B cell (primary cell): ENCODE measurements around the gene PLEKHG4. TPM values are rescaled to one million over a fixed set of nuclear protein-coding genes. Genes with fewer than 3 reads are reported as not detected.

Experiments
- ATAC-seq: fragments of 200-7000 bp; cut with Tn5 transposase; one replicate; pipeline ENCODE4 v1.10.0; 2021; ENCODE audit warnings: low read depth, mild to moderate bottlenecking, moderate number of reproducible peaks, moderate library complexity
- CTCF ChIA-PET: fragments of 350-600 bp; sonication (Branson Sonifier 250); formaldehyde crosslinking; loops from one replicate; lab custom pipeline; 2021; ENCODE audit warnings: antibody characterized with exemption, inconsistent platforms; lab: Charles Lee
- POLR2A ChIA-PET: fragments of 350-600 bp; sonication (Branson Sonifier 250); formaldehyde crosslinking; loops from one replicate; lab custom pipeline; 2021; ENCODE audit warnings: antibody characterized with exemption; lab: Charles Lee
- DNase-seq: peaks from one replicate; pipeline ENCODE4 v3.0.0; 2013
- H2AFZ ChIP-seq: 2 replicates; pipeline ENCODE4 v1.6.1; 2012; ENCODE audit warnings: mild to moderate bottlenecking, low read depth, low read length; ENCODE audit not compliant: insufficient read depth, poor library complexity, severe bottlenecking
- H3K27ac ChIP-seq, 2 donors: 1 replicate in 1 of 2; 2 replicates in 1 of 2; pipeline ENCODE4 v1.5.1; 2012 to 2013; ENCODE audit warnings: low read length in 2 of 2, mild to moderate bottlenecking in 2 of 2, moderate library complexity in 1 of 2
- H3K27me3 ChIP-seq, 4 experiments: fragments of 200-600 bp in 1 of 4; sonication (generic) in 1 of 4; replicated peaks in 1 of 4; 1 replicate in 2 of 4; 2 replicates in 2 of 4; pipeline versions ENCODE4 v1.6.1 to v1.7.0; 2013 to 2016; ENCODE audit warnings: low read length in 3 of 4, mild to moderate bottlenecking in 2 of 4, mixed read lengths in 1 of 4, moderate library complexity in 1 of 4; ENCODE audit not compliant: insufficient read depth in 4 of 4, control insufficient read depth in 3 of 4; ENCODE audit errors: control extremely low read depth in 1 of 4
- H3K36me3 ChIP-seq, 2 experiments: replicated peaks in 1 of 2; 1 replicate in 1 of 2; 2 replicates in 1 of 2; pipeline versions ENCODE4 v1.6.1 to v1.7.1; 2013; ENCODE audit warnings: low read length in 1 of 2; ENCODE audit not compliant: insufficient read depth in 2 of 2, control insufficient read depth in 1 of 2; ENCODE audit errors: control extremely low read depth in 1 of 2, extremely low read depth in 1 of 2
- H3K4me1 ChIP-seq, 2 donors: fragments of 200-600 bp in 1 of 2; sonication (generic) in 1 of 2; 1 replicate in 1 of 2; 2 replicates in 1 of 2; pipeline versions ENCODE4 v1.5.1 to v1.6.1; 2013 to 2017; ENCODE audit warnings: low read length in 2 of 2; ENCODE audit not compliant: control insufficient read depth in 2 of 2, insufficient read depth in 2 of 2
- H3K4me2 ChIP-seq: replicated peaks from 2 replicates; pipeline ENCODE3; 2012; ENCODE audit warnings: mild to moderate bottlenecking, low read depth, low read length; ENCODE audit not compliant: poor library complexity, severe bottlenecking
- H3K4me3 ChIP-seq, 5 experiments: fragments of 200-600 bp in 1 of 5; sonication (generic) in 1 of 5; 1 replicate in 3 of 5; 2 replicates in 2 of 5; pipeline versions ENCODE4 v1.5.1 to v1.7.0; 2011 to 2016; ENCODE audit warnings: low read length in 4 of 5, mild to moderate bottlenecking in 4 of 5, low read depth in 2 of 5, control low read depth in 1 of 5, moderate library complexity in 1 of 5; ENCODE audit not compliant: insufficient read depth in 1 of 5; ENCODE audit errors: control extremely low read depth in 1 of 5, extremely low read depth in 1 of 5
- H3K79me2 ChIP-seq: fragments of 200-600 bp; sonication (generic); one replicate; pipeline ENCODE4 v1.6.0; 2016; ENCODE audit warnings: low read length; ENCODE audit not compliant: control insufficient read depth, insufficient read depth
- H3K9ac ChIP-seq: fragments of 200-600 bp; sonication (generic); 2 replicates; pipeline ENCODE4 v1.6.1; 2017; ENCODE audit warnings: mild to moderate bottlenecking, low read length, moderate library complexity
- H3K9me3 ChIP-seq, 3 donors: one replicate each; pipeline versions ENCODE4 v1.6.1 to v1.7.1; 2013; ENCODE audit warnings: low read length in 2 of 3; ENCODE audit not compliant: control insufficient read depth in 2 of 3, insufficient read depth in 1 of 3; ENCODE audit errors: control extremely low read depth in 1 of 3
- H4K20me1 ChIP-seq: 2 replicates; pipeline ENCODE4 v1.6.0; 2012; ENCODE audit warnings: mild to moderate bottlenecking, low read length; ENCODE audit not compliant: insufficient read depth, control insufficient read depth, poor library complexity, severe bottlenecking
- H3K27ac Mint-ChIP-seq: one replicate; pipeline ENCODE4 v1.8.0; 2021; ENCODE audit warnings: mixed read lengths
- H3K27me3 Mint-ChIP-seq: one replicate; pipeline ENCODE4 v1.8.0; 2021; ENCODE audit warnings: mixed read lengths
- H3K4me1 Mint-ChIP-seq: one replicate; pipeline ENCODE4 v1.8.0; 2021; ENCODE audit warnings: mixed read lengths
- H3K4me3 Mint-ChIP-seq: one replicate; pipeline ENCODE4 v1.8.0; 2021; ENCODE audit warnings: mixed read lengths
- H3K9me3 Mint-ChIP-seq: one replicate; pipeline ENCODE4 v1.8.0; 2022; ENCODE audit warnings: mixed read lengths; ENCODE audit not compliant: insufficient read depth
- CTCF ChIP-seq: fragments of 200-600 bp; IDR thresholded peaks from one replicate; pipeline ENCODE4 v1.8.0; 2022; ENCODE audit warnings: antibody characterized with exemption, mild to moderate bottlenecking
- EZH2 ChIP-seq: IDR thresholded peaks from 2 replicates; pipeline ENCODE4 v1.6.1; 2012; ENCODE audit warnings: borderline replicate concordance, low read depth, mild to moderate bottlenecking, moderate library complexity, low read length; ENCODE audit not compliant: insufficient read depth, poor library complexity, severe bottlenecking
- WGBS: methylation state at CpG from one replicate; pipeline ENCODE4 v1.1.5; 2013; ENCODE audit warnings: missing lambda C conversion rate; ENCODE audit not compliant: insufficient coverage; 5-methylcytosine and 5-hydroxymethylcytosine counted together
- intact Hi-C: fragments of 100-400 bp; cut with micrococcal nuclease; formaldehyde crosslinking; loops from one replicate; pipeline ENCODE4 v1.10.0; 2022
- polyA plus RNA-seq: library from polyadenylated mRNA; depleted of rRNA; stranded (reverse); fragments of >200 nt; gene quantifications from 2 replicates; pipeline ENCODE4 v1.2.3, GENCODE V29; 2012
- total RNA-seq, 2 donors: library from RNA; stranded (reverse); fragments of 120-200 nt in 1 of 2; gene quantifications; 1 replicate in 1 of 2; 2 replicates in 1 of 2; pipeline versions ENCODE4 v1.2.3 to v1.2.4, GENCODE V29; 2013 to 2022

PLEKHG4 gene
- total and polyA plus RNA-seq, 2 donors (not counting 1 experiment from before 2014, with no cell fraction given) = 6.0 to 7.1 TPM

- intact Hi-C loops = no loop called here
- 84% methylated on average over 2 of the region's 4 CpGs for WGBS
Measured at GRCh38 chr16:67271446-67271845, 7.9 kb upstream of the PLEKHG4 start.

GRCh38 chr16:67275321-67275720, 4.0 kb upstream of the PLEKHG4 start:
- Histone ChIP-seq H3K79me2 (peaks cover 3% of the 10 kb centered on the region), H3K27ac (no peak overlapping the region), H3K4me3 (no peak overlapping the region), H4K20me1 (no peaks in the 10 kb centered on the region), H2AFZ (no peak overlapping the region), H3K9ac (no peak overlapping the region), H3K36me3 (no peaks in the 10 kb centered on the region), H3K4me1 (peaks cover 7 to 11% of the 10 kb centered on the region in 2 donors), H3K4me2 (no peak overlapping the region), H3K27me3 (no peaks in the 10 kb centered on the region), H3K9me3 (no peaks in the 10 kb centered on the region)
- no peak for ATAC-seq
- TF ChIP-seq CTCF (no peak), EZH2 (no peak)
- intact Hi-C loops = no loop called here
- peaks cover 6% of the 10 kb centered on the region for H3K4me1 Mint-ChIP-seq
- DNase-seq = no peak
- no peaks in the 10 kb centered on the region for H3K9me3 Mint-ChIP-seq
- no peak overlapping the region for H3K27ac Mint-ChIP-seq
- WGBS = no CpG with 5 or more reads among the region's 2 CpGs
- ChIA-PET CTCF (no interaction called here), POLR2A (no interaction called here)
- no peak overlapping the region for H3K4me3 Mint-ChIP-seq
- no peaks in the 10 kb centered on the region for H3K27me3 Mint-ChIP-seq

More at GRCh38 chr16:67271446-67271845, 7.9 kb upstream of the PLEKHG4 start:
- H3K27me3 Mint-ChIP-seq = peaks cover 3% of the 10 kb centered on the region
- no peaks in the 10 kb centered on the region for H3K4me1 ChIP-seq
- no peaks in the 10 kb centered on the region for H3K79me2 ChIP-seq
- no peak overlapping the region for H2AFZ ChIP-seq
- ChIA-PET CTCF (no interaction called here), POLR2A (no interaction called here)
- no peak overlapping the region for H3K27ac ChIP-seq
- no peak overlapping the region for H3K9ac ChIP-seq
- peaks cover under 1% of the 10 kb centered on the region for H3K4me1 Mint-ChIP-seq
- no peaks in the 10 kb centered on the region for H3K27me3 ChIP-seq
- no peaks in the 10 kb centered on the region for H3K9me3 ChIP-seq
- no peaks in the 10 kb centered on the region for H3K9me3 Mint-ChIP-seq
- no peaks in the 10 kb centered on the region for H4K20me1 ChIP-seq
- no peak overlapping the region for H3K4me3 ChIP-seq
- ATAC-seq (no peak), DNase-seq (no peak)
- H3K36me3 ChIP-seq = no peaks in the 10 kb centered on the region
- no peak overlapping the region for H3K4me3 Mint-ChIP-seq
- H3K27ac Mint-ChIP-seq = no peak overlapping the region
- TF ChIP-seq CTCF (no peak), EZH2 (no peak)
- H3K4me2 ChIP-seq = no peak overlapping the region
